Stimulated activated CD8-positive, alpha-beta memory T cell treated with anti-CD3 and anti-CD28 coated beads, Interleukin-2, amount 100 ng/mL, for 1 hour (primary cell): ENCODE data around the gene HADHA.
A peak's percentile ranks its signal among the peaks of the same experiment; 100 is the strongest.
"Not testable (repeated sequence)": the region's sequence is repeated elsewhere in the genome, so short reads cannot be mapped to it uniquely, and the experiment has no call there.

Experiments used
- DNase-seq, 2 donors: peaks; one replicate each; pipeline ENCODE4 v3.0.0-alpha.2; 2020; ENCODE audit warnings: low read depth in 2 of 2

HADHA gene

GRCh38 chr2:26174691-26175465, 69.6 kb downstream of the HADHA start:
- no peak for DNase-seq

- DNase-seq, result no peak
Observed at GRCh38 chr2:26173776-26174482, 70.5 kb downstream of the HADHA start.

DNA sequence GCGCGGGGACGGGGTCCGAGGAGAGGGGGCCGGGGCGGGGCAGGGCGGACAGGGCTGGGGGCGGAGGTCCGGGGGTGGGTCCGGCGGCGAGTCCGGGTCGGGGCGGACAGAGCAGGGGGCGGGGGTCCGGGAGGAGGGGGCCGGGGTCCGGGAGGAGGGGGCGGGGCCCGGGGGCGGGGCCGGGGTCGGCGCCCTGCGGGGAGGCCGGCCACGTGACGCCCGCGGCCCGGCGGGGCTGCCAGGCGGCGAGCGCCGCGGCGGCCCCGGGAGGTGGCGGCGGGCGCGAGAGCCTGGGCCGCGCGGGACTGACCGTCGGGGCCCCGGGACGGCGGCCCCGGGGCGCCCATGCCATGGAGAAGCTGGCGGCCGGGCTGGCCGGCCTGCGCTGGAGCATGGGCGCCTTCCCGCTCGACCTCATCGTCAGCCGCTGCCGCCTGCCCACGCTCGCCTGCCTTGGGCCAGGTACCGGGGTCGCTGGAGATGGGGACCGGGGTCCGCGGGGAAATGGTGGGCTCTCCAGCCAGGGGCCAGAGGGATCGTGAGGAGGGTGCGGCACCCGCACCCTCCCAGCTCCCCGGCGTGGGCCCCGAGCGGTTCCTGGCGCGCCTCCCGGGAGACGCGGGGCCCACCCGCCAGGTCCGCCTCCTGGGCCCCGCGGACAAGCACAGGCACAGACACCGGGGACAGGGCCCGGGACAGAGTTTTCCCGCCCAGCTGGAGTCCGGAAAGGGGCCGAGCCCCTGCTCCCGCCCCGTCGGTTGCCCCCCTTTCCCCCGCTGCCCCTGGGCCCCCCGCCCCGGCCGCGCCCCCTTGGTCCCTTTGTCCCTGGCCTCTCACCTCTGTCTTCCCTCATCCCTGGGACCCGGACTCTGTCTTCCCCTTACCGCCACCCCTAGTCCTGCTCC, 71.3 kb downstream of the HADHA start, which contains the start of gene GAREM2:
TSS of gene GAREM2 (plus strand) at position 218 of the 905 bp plus-strand sequence. CDS start at position 351, 133 bp downstream.
- DNase-seq, result no peak

GRCh38 chr2:26172189-26172870, 72.1 kb downstream of the HADHA start:
- DNase-seq, result no peak

DNA sequence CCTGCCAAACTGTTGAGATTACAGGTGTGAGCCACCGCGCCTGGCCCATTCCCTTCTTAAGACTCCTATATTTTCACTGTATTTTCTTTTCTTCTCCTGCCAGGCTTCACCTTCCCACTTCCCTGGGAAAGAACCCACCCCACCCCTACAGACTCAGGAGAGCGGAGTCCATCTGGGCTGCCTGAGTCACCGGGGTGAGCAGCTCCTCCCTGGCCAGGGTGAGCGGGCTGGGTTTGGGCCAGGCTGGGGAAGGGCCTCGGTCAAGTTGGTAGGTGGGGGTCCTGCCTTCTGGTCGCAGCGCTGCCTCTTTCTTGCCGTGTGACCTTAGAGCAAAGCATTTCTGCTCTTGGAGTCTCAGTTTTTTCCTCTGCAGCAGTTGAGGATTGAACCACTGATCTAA, 73.6 kb downstream of the HADHA start:
- DNase-seq, result no peak

DNA sequence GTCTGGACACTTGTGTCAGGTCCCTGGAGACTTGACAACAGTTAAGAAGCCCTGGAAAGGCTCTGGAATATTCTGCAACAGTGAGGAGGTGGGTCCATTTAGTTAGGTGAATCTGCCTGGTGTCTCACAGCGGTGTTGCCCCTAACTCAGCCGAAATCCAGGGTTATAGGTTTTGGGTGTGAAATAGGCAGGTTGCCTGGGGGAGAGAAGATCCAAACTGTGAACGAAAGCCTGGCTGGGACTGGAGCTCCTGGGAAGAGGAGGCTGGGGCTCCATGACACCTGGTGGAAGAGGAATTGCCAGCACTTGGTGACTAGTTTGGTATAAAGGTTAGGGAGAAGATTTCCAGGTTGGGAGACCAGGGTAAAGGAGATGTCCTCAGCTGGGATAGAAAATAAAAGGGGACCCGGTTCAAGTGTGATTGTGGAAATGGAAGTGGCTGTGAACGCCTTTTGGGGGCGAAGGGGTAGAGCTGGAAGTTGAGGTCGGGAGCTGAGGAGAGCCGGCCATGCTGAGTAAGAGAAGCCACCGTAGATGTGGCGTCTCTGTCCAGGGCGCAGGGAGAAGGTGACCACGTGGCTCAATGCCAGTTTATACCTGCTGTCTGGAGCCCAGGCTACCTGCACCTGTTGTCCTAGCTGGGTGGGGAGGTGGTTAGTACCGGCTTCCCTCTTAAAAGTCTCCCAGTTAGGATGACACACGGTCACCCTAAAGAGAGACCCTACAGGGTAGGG, 74.6 kb downstream of the HADHA start:
- DNase-seq, result no peak

- DNase-seq, result no peak
Observed at GRCh38 chr2:26169226-26169625, 75.2 kb downstream of the HADHA start.

GRCh38 chr2:26168785-26169184, 75.6 kb downstream of the HADHA start:
- DNase-seq, result no peak

GRCh38 chr2:26166541-26166940, 77.9 kb downstream of the HADHA start:
- not testable (repeated sequence) for DNase-seq

GRCh38 chr2:26165403-26165802, 79.0 kb downstream of the HADHA start:
- no peak for DNase-seq

DNA sequence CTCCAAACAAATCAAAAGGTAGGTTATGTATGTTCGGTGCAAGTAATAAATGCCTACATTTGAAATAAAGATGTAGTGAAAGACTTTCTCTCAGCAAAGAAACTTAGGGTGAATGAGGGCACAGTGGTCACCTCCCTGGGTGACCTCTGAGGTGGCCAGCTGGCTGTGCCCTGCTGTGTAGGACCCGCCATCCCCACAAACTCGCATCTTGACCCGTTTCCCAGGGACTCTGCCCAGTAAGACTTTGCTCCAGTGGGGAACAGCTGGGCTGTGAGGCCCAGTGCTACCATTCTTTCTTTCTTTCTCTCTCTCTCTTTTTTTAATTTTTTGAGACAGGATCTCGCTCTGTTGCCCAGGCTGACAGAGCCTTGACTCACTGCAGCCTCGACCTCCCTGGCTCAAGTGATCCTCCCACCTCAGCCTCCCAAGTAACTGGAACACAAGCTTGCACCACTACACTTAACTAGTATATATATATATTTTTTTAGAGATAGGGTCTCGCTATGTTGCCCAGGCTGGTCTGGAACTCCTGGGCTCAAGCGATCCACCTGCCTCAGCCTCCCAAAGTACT, 79.7 kb downstream of the HADHA start:
- no peak for DNase-seq

DNA sequence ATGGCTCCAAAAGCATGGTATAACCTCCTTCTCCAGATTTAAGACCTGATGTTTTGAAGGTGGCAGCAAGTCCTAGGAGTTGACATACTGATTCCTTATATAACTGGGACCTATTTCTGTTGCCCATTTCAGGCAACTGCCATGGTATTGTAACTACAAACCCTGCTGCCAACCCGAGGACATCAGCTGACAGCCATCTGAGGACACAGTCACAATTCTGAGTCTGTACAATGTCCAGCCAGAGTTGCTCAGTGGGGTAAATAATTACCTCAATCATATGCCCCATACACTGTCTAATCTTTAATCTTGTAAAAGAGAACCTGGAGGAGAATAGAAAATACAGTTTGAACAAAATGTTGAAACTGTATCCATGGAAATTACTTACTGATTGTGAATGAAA, 80.2 kb downstream of the HADHA start:
- DNase-seq, result no peak

- no peak for DNase-seq
Observed at GRCh38 chr2:26162963-26163362, 81.5 kb downstream of the HADHA start.

DNA sequence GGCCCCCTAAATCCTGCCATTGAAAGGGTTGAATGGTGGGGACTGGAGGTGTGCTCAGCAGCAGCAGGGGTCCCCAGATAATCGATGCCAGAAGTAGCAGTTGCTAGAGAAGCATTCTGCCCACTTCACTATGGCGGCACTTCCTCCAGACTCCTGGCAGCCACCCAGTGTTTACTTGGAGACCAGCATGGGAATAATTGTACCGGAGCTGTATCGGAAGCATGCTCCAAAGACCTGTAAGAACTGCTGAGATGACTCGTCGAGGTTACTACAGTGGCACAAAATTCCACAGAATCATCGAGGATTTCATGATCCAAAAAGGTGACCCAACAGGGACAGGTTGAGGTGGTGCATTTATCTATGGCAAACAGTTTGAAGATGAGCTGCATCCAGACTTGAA, 82.5 kb downstream of the HADHA start:
- no peak for DNase-seq

DNA sequence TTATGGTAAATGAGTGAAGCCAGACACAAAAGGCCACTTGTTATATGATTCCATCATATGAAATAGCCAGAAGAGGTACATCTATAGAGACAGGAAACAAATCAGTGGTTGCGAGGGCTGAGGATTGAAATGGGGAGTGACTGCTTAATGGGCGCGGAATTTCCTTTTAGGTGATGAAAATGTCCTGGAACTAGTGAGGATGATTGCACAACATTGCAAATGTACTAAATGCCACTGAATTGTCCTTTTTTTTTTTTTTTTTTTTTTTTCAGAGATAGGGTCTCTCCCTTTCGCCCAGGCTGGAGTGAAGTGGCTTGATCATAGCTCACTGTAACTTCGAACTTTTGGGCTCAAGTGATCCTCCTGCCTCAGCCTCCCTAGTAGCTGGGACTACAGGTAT, 86.9 kb downstream of the HADHA start:
- no peak for DNase-seq

DNA sequence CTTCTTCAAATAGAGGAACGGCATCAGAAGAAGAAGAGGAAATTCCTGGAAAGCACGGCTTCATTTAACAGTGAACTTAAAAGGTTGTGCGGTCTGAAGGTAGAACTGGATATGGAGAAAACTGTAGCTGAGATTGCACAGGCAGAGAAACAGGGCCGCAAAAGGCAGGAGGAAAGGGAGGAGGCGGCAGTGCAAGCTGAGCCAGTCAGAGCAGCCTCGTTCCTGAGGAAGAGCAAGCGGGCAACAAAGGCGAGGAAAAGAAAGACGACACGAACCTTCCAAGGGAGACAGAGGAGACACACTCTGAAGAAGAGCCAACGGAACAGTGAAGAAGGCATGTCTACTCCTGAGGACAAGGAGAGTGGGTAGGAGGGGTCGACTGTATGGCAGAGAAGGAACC, 94.2 kb downstream of the HADHA start:
- no peak for DNase-seq

DNA sequence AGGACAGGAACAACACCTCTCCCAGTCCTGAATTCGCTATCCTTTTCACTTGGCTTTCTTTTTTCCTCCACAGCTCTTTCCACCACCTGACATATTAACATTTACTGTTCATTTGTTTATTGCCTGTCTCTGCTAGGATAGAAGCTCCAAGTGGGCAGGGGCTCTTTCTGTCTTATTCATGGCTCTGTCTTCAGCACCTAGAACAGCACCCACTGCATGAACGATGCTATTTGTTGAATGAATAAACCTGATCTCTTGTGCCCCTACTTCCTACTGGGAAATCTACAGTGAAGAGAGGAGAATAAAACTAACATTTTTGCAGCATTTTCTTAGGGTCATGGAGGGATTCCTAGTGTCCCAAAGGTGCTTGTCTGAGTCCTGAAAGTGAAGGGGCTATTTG, 95.9 kb downstream of the HADHA start:
- DNase-seq, result no peak

DNA sequence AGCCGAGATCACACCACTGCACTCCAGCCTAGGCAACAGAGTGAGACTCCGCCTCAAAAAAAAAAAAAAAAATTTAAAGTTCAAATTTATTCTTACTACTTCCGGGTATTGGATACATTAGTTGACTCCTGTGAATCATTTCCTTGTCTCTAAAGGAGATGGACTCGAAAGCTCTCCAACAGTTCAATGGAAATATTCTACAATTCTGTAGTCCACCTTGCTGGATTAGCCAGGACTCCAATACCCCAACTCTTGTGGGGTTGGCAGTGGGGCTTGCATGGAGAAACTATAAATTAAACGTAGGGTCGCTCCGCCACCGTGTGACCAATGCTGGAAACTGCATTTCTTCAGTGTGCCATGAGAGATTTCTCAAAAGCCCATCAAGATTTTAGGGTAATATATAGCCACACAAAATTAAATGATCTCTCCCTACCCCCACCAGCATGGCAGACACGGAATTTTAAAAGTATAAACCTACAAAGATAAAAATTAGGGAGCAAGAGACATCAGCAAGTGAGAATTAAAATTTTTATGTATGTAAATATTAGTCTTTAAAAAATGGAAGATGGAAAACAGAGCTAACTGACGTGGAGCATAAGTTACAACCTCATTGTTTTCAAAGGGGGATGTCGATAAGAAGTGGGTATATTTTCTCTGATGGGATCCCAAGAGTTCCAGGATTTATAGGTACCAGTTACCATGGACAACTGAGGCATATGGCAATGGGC, 99.3 kb downstream of the HADHA start:
- peak; percentile 29 to 38 for DNase-seq

DNA sequence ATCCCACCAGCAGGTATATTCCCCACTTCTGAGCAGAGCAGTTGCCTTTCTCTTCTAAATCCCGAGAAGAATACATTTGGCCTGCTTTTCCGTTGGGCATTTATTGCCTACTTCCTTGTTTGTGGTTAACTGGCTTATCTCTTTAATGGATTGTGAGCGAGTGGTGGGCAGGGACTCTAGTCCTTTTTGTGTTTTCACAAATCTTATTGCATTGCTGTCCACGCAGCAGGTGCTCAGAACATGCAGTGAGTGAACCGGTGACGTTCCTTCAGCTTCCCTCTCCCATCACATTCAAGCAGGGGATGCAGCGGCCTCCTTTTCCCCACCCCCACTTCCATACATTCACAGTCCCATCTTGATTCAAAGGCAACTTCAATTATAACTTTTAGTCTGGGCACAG, 100.4 kb downstream of the HADHA start:
- DNase-seq, result no peak
